Forelimb muscle (tissue), 1 donor: ENCODE measurements around the gene LTBP1. TPM values are rescaled to one million over a fixed set of nuclear protein-coding genes. Genes with fewer than 3 reads are reported as not detected.
"Not testable (repeated sequence)": the region's sequence is repeated elsewhere in the genome, so short reads cannot be mapped to it uniquely, and the experiment has no call there.

Experiments used
- DNase-seq: peaks from one replicate; pipeline ENCODE4 v3.0.0-alpha.2; 2013; ENCODE audit warnings: low read depth
- polyA plus RNA-seq: library from polyadenylated mRNA; unstranded; fragments of 120-200 nt; gene quantifications from one replicate; pipeline ENCODE4 v1.2.1, GENCODE V29; 2013; ENCODE audit not compliant: insufficient read length

LTBP1 gene
- polyA plus RNA-seq, 1 donor, result 51.1 TPM

GRCh38 chr2:33380001-33380609, 433.4 kb downstream of the LTBP1 start:
- no peak for DNase-seq

DNA sequence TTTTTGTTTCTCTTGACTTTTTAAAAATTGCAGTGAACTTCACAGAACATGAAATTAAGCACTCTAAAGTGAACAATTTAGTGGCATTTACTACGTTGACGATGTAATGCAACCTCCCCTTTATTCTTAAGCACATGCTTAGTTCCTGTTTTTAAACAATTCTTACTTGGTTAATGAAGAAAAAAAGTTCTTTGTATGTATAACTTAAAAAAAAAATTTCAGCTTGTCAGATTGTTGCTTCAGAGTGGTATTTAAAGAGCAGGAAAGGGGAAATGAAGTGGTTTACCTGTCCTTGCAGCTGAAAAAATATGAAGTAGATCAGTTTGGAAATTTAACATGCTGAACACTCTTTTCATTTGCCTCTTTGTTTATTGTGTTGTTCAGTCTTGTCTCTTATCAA, 434.0 kb downstream of the LTBP1 start:
- DNase-seq, result no peak

DNA sequence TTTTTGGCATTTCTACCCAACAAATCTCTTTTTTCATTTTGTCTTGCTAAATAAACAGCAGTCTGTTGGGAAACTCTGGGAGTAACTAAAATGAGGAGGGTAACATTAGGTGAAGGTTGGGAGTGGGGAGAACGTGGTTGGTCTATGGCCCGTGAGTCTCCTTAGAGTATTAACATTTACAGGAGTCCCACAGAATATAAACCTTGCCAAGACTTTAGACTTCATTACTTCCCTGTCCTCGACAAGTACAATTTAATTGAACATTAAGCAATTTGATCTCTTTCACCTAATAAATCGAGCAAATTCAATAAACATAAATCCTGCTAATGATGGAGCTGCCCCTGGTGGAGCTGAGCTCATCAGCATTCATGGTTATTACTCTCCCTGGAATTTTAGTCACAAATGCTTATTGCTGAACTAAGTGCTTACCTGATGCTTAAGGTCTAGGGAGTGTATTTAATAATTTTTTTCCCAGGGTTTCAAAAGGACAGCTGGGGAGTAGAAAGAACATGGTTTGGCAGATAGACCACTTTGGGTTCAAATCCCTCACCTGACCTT, 434.6 kb downstream of the LTBP1 start:
- DNase-seq, result no peak

DNA sequence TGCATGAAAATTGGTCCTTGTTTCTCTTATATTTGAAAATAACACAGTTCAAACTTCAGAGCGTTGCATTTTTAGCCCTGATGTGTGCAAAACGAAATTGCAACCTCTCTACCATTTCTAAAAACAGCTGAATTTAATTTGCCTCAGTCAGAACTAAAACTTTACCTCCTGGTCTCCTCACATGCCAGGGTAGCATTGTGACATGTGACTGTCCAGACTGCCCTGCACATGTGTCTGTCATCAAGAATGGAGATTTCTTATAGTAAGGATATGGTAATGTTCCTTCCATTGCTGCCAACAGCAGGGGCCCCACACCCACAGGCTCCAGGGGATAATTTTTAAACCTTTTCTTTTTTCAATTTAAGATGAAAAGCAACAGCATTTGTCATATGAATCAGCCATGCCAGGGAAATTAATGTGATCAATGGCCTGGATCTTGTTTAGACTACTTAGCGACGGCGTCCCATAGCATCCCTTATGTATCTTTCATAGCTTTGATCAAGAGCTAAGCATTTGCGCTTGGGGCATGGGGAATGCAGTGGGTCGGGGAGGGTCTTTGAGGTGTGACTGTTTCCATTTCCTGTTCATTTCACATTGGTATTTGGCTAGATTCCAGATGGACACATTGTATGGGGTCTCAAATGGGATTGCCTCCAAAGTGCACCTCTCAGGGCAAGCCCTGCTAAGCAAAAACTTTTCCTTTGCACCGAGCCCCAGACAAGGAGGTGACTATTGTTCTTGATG, 437.3 kb downstream of the LTBP1 start:
- no peak for DNase-seq

GRCh38 chr2:33384599-33384961, 437.8 kb downstream of the LTBP1 start:
- DNase-seq, result no peak

DNA sequence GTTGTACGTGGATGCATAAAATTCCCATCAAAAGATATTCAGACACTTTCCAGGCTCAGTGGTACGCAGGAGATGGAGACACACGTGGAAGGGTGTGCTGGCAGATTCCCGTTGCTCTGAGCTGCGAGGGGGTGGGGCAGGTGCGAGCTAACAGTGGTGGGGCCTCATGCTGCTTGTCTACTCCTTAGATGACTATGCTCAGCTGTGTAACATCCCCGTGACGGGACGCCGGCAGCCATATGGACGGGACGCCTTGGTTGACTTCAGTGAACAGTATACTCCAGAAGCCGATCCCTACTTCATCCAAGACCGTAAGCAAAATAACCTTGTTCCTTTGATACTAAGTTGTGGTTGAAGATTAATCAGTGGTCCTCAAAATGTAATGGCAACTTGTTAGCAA, 442.2 kb downstream of the LTBP1 start:
- no peak for DNase-seq

DNA sequence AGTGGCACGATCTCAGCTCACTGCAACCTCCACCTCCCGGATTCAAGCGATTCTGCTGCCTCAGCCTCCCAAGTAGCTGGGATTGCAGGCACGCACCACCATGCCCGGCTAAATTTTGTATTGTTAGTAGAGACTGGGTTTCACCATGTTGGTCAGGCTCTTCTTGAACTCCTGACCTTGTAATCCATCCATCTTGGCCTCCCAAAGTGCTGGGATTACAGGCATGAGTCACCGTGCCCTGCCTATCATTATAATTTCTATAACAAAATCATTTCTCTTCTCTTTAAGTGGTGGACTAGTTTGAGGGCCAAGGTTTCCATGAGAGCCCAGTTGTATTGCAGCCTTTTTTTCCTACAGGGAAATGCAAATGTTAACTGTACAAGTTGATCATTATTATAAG, 442.9 kb downstream of the LTBP1 start:
- DNase-seq, result not testable (repeated sequence)

DNA sequence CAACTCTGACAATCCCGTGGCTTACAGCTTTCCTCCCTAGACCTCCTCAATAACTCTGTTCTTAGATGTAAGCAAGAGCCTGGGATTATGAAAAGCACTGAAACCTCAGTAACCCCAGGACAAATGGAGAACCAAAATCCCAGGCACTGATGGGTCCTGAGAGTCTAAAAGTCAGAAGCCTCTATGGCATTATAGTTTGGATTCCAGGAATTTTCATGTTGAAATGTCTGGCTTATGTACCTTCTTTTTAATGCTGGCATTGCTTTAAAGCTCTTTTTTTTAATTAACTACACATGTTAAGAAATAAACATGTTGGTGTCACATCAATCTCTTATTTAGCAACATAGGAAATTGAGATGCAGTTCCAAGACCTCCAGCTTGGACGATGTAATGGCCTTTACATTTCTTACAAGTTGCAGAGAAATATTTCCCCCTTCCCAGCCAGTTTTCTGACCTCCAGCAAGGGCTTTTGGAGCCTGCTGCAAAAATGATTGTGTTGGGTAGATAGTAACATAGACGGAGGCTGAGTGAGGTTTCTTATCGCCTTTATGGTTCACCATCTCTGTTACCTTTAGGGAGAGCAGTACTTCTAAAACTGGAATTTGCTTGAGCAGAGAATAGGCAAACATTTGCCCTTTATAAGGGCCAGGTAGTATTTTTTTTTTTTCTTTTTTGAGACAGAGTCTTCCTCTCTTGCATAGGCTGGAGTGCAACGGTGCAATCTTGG, 444.9 kb downstream of the LTBP1 start:
- no peak for DNase-seq

- DNase-seq, result no peak
These were observed 445.6 kb downstream of the LTBP1 start for GRCh38 chr2:33392366-33392765.

- DNase-seq, result no peak
These were observed 448.3 kb downstream of the LTBP1 start for GRCh38 chr2:33395034-33395433.

- no peak for DNase-seq
These were observed 449.0 kb downstream of the LTBP1 start for GRCh38 chr2:33395655-33396249.

- DNase-seq, result no peak
These were observed 457.6 kb downstream of the LTBP1 start for GRCh38 chr2:33404321-33404720.

- no peak for DNase-seq
These were observed 459.9 kb downstream of the LTBP1 start for GRCh38 chr2:33406622-33407021.

GRCh38 chr2:33408109-33408508, 461.4 kb downstream of the LTBP1 start:
- no peak for DNase-seq

DNA sequence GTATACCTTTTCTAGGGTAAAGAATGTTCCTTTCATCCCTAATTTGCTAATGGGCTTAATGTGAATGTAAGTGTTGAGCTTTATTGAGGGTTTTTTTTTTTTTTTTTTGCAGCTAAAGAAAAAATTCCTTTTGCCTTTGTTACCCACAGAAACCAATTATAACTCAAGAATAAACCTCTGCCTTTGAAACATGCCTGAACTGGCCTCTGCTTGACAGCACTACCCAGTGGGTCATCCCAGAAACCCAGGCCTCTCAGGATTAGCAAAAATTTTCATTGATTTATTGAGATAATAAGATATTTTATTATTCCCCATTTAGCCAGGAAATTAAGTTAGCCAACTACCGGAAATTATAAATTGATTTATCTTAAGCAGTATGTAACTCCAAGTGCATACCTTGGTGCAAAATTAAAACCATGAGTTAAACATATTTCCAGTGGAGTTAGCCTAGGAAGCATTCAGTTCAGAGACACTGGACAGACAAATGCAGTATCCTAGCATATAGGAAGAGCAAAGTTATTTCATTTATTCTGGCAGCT, 462.7 kb downstream of the LTBP1 start:
- no peak for DNase-seq

- no peak for DNase-seq
These were observed 465.0 kb downstream of the LTBP1 start for GRCh38 chr2:33411765-33412164.

- no peak for DNase-seq
These were observed 466.2 kb downstream of the LTBP1 start for GRCh38 chr2:33412920-33413319.

DNA sequence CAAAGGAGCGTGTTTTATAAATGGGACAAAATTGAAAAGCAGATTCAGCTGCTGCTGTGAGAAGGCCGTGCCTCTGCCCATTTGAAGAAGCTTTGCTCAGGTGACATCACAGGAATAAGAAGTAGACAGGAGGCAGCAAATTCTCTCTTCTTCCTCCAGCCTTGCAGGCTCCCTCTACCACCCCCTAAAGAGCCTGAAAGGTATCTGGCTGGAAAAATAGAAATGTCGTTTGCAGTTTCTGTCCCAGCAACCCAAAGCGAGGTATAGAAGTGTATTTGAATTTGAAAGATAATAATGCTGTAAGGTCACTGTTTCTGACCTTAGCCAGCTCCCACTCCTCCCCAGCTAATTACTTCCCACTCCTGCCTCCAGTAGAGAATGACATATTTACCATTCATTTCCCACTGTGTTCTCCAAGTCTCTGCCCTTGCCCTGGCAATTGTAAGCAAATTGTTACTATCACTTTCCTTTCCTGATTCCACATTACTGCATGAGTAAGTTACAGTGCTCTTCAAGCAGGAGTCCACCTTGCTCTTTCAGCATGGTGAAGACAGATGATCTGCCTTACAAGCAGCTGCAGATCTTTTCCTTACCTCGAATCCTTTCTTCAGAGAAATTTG, 472.9 kb downstream of the LTBP1 start:
- no peak for DNase-seq

DNA sequence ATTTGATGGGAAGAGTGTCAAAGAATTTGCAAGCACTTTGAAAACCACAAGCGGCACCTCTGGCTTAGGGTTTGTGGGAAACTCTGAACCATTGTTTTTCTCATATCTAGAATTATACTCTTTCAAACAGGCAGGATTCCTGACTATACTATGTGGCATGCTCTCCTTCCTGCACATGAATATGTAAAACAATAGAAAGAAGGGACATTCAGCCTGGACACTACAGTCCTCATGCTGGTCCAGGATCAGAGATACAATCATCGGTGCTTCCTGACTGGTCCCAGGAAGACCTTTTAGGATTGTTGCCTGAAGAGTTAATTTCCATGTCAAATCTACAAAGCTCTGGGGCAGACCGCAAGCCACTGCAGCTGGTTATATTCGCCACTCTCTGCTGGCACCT, 474.0 kb downstream of the LTBP1 start:
- DNase-seq, result no peak

DNA sequence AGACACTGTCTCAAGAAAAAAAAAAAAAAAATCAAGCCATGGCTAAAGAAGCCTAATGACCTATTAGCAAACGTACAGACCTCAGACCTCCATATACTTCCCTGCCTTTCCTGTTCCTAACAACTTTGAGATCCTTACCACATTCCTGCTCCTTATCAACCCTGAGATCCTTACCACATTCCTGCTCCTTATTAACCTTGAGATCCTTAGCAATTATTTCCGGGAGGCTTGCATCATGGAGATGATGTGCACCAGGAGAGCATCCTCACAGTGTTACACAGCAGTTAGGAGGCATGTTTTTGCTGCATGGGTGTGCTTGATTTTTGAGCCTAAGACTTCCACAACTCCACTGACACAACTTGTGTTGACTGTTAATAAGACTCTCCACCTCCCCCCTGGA, 475.1 kb downstream of the LTBP1 start:
- DNase-seq, result no peak

DNA sequence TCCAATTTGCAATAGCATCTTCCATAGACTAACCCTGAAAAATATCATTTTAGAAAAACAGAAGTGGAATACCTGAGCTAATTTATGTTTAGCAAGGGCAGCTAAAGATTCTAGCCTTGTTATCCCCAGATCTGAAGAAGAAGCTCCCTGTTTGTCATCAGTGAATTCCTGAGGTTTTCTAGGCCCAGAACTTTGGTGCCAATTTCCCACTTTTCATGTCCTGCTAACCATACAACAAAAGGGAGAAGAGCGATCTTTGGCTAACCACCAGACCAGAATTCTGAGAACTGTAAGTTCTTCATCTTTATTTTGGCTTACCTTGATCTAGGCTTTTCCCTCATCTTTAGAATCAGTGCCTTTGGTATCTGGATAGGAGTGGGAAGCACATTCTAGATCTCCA, 478.4 kb downstream of the LTBP1 start:
- no peak for DNase-seq

GRCh38 chr2:33425586-33426031, 478.9 kb downstream of the LTBP1 start:
- no peak for DNase-seq
